HepG2 (cell line): ENCODE results near the gene ANKFY1. TPM values are rescaled to one million over a fixed set of nuclear protein-coding genes. Genes with fewer than 3 reads are reported as not detected.
A peak's percentile ranks its signal among the peaks of the same experiment; 100 is the strongest.

ENCODE experiments used
- ATF7-NPFF ChIP-seq: sonication (generic); formaldehyde crosslinking; IDR thresholded peaks from 2 replicates; pipeline ENCODE4 v1.8.1; 2023; ENCODE audit warnings: mild to moderate bottlenecking, low read depth, missing genetic modification reagents, moderate library complexity
- MED1 ChIP-seq: sonication (generic); formaldehyde crosslinking; IDR thresholded peaks from 2 replicates; pipeline ENCODE4 v1.4.0; 2020; ENCODE audit warnings: missing genetic modification reagents
- MED13 ChIP-seq: sonication (generic); formaldehyde crosslinking; IDR thresholded peaks from 2 replicates; pipeline ENCODE4 v1.5.0; 2020; ENCODE audit warnings: missing genetic modification reagents
- NCOA2 ChIP-seq: sonication (generic); formaldehyde crosslinking; IDR thresholded peaks from 2 replicates; pipeline ENCODE4 v1.8.0; 2022; ENCODE audit warnings: inconsistent platforms
- NR0B2 ChIP-seq: sonication (generic); formaldehyde crosslinking; IDR thresholded peaks from 2 replicates; pipeline ENCODE4 v1.4.0; 2020; ENCODE audit warnings: mild to moderate bottlenecking, missing genetic modification reagents
- PHB2 ChIP-seq: fragments of 450-650 bp; IDR thresholded peaks from 2 replicates; pipeline ENCODE4 v1.6.1; 2018; ENCODE audit not compliant: partially characterized antibody
- STAT6 ChIP-seq: sonication (generic); formaldehyde crosslinking; IDR thresholded peaks from 2 replicates; pipeline ENCODE4 v1.4.0; 2020; ENCODE audit warnings: missing genetic modification reagents, mild to moderate bottlenecking, borderline replicate concordance
- THAP11 ChIP-seq: IDR thresholded peaks from 2 replicates; pipeline ENCODE4 v1.6.1; 2016; ENCODE audit warnings: missing biosample characterization, missing genetic modification reagents
- U2AF2 ChIP-seq: fragments of 200-400 bp; formaldehyde crosslinking; IDR thresholded peaks from 2 replicates; pipeline ENCODE4 v1.6.1; 2017; ENCODE audit warnings: low read depth, mild to moderate bottlenecking, low read length
- UBTF ChIP-seq: sonication (generic); formaldehyde crosslinking; IDR thresholded peaks from 2 replicates; pipeline ENCODE4 v1.4.0; 2020; ENCODE audit warnings: mild to moderate bottlenecking, missing genetic modification reagents
- ZBTB2 ChIP-seq: sonication (generic); formaldehyde crosslinking; IDR thresholded peaks from 2 replicates; pipeline ENCODE4 v1.8.0; 2022; ENCODE audit warnings: low read depth, missing genetic modification reagents
- ZFP37 ChIP-seq: sonication (generic); formaldehyde crosslinking; IDR thresholded peaks from 2 replicates; pipeline ENCODE4 v1.4.0; 2020; ENCODE audit warnings: missing genetic modification reagents, borderline replicate concordance
- ZHX1 ChIP-seq: sonication (generic); formaldehyde crosslinking; IDR thresholded peaks from 2 replicates; pipeline ENCODE4 v1.8.1; 2022; ENCODE audit warnings: low read depth, mild to moderate bottlenecking, missing genetic modification reagents
- ZNF430 ChIP-seq: sonication (generic); formaldehyde crosslinking; IDR thresholded peaks from 2 replicates; pipeline ENCODE4 v1.9.0; 2021; ENCODE audit warnings: mild to moderate bottlenecking, missing genetic modification reagents
- ZNF569 ChIP-seq: sonication (generic); formaldehyde crosslinking; IDR thresholded peaks from 2 replicates; pipeline ENCODE4 v1.5.0; 2020; ENCODE audit warnings: mild to moderate bottlenecking, missing genetic modification reagents, moderate library complexity, borderline replicate concordance
- ZNF747 ChIP-seq: sonication (generic); formaldehyde crosslinking; IDR thresholded peaks from 2 replicates; pipeline ENCODE4 v1.8.1; 2023; ENCODE audit warnings: missing genetic modification reagents, mild to moderate bottlenecking, borderline replicate concordance
- polyA plus RNA-seq, 8 experiments: library from polyadenylated mRNA; depleted of rRNA in 3 of 8; stranded (reverse) in 7 of 8; unstranded in 1 of 8; fragments of >200 nt; fragmentation: Illumina TruSeq in 4 of 8; extraction: Trizol in 4 of 8; gene quantifications; 2 replicates each; pipeline versions ENCODE4 v1.2.1 to v1.2.3, GENCODE V29; 2011 to 2016; ENCODE audit warnings: low read depth in 4 of 8, missing spikeins in 1 of 8, mixed read lengths in 1 of 8; ENCODE audit not compliant: insufficient read depth in 1 of 8
- total RNA-seq, 5 experiments: library from RNA; depleted of rRNA; stranded (reverse); fragments of >200 nt; fragmentation: Illumina TruSeq; extraction: Trizol; gene quantifications; 2 replicates each; pipeline ENCODE4 v1.2.3, GENCODE V29; 2016; ENCODE audit warnings: low read depth in 1 of 5

The ANKFY1 gene
- total and polyA plus RNA-seq, 2 of the 13 experiments (the other 11 are each of a cell fraction or from before 2014, with no cell fraction given): 11.9 to 16.8 TPM

DNA sequence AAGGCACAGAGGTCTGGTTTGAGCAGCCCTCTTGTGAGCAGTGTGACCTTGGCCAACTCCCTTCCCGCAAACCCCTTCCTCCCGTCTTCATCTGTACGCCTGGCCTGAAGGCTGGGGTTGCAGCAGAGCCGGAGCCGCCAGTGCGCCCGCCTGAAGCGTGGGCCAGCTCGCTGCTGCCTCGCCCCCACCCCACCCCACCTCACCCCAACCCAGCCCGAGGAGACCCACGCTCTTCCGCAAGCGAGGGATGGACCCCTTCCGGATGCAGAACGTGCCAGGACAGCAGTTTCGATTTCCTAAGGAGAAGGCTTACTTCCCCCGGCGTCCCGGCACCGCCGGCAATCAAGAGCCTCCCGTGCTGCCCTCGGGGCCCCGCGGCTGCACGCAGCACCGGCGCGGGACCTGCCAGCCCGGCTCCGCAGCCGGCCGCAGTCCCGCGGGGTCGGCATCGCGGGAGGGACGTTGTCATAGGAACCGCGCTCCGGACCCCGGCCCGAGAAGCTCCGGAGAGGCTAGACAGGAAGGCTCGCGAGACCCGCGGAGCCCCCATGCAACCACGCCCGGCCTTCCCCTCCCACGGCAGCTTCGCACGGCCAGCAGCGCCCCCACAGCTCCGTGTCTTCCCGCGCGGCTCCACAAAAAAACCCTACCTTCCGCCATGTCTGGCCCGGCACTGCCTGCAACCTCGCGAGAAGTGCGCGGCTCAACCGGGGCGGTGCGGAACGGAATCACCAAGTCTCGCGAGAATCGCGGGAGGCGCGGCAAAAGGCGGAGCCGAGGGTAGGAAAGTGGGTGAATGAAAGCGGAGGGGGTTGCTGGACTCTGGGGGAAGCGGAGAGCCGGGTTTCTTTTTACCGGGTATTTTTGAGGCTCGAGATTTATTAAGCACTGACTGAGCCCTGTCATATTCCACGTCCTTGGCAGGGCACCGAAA, at the start of gene ANKFY1 (continued):
- TF ChIP-seq ZHX1 (peak; percentile 76; the same call in 1 of the 2 replicates), MED1 (CRISPR knock-in tag) (peak; percentile 33; the same call in 1 of the 2 replicates), ZNF430 (no peak), ZNF747 (CRISPR knock-in tag) (no peak), MED13 (CRISPR knock-in tag) (0 out of 2 replicates have a peak, but pooled peaks have one; percentile 11), NR0B2 (CRISPR knock-in tag) (no peak), THAP11 (CRISPR knock-in tag) (peak; percentile 88), UBTF (peak; percentile 81), U2AF2 (no peak), ATF7-NPFF (CRISPR knock-in tag) (peak; percentile 79; the same call in 1 of the 2 replicates), STAT6 (no peak; the same call in 1 of the 2 replicates), PHB2 (no peak), ZBTB2 (CRISPR knock-in tag) (peak; percentile 89), NCOA2 (CRISPR knock-in tag) (no peak), ZNF569 (no peak), ZFP37 (CRISPR knock-in tag) (no peak)
